HG03558 (cell line): Measurements from ENCODE around the gene SAPCD2.

ENCODE experiments used
- ATAC-seq: cut with Tn5 transposase; IDR thresholded peaks from one replicate; pipeline ENCODE4 v1.9.1; 2021; ENCODE audit warnings: moderate number of reproducible peaks; ENCODE audit not compliant: unreplicated experiment; ENCODE audit errors: extremely low read depth

The SAPCD2 gene

DNA sequence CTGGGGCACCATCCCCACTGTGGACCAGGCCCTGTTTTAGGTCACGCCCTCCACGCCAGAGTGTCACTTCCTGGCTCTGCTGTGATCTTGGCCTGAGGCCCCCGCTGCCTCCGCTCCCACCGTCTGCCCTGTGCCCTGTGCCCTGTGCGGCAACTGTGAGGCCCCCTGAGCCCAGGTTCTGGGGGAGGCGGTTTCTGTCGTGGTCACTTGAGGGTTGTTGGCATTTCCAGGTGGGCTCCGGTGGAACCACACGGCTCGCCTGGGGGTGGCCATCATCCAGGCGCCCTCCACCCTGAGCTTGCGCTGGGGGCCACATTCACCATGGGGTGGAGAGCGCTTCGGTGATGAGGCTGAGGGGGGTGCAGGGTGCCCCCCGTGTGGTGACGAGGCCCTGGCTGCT lies 37.6 kb upstream of the SAPCD2 start:
- no peak for ATAC-seq

- ATAC-seq = no peak
Measured at GRCh38 chr9:137107312-137107921, 37.1 kb upstream of the SAPCD2 start.

- ATAC-seq = no peak
Measured at GRCh38 chr9:137106662-137107250, 36.4 kb upstream of the SAPCD2 start.

DNA sequence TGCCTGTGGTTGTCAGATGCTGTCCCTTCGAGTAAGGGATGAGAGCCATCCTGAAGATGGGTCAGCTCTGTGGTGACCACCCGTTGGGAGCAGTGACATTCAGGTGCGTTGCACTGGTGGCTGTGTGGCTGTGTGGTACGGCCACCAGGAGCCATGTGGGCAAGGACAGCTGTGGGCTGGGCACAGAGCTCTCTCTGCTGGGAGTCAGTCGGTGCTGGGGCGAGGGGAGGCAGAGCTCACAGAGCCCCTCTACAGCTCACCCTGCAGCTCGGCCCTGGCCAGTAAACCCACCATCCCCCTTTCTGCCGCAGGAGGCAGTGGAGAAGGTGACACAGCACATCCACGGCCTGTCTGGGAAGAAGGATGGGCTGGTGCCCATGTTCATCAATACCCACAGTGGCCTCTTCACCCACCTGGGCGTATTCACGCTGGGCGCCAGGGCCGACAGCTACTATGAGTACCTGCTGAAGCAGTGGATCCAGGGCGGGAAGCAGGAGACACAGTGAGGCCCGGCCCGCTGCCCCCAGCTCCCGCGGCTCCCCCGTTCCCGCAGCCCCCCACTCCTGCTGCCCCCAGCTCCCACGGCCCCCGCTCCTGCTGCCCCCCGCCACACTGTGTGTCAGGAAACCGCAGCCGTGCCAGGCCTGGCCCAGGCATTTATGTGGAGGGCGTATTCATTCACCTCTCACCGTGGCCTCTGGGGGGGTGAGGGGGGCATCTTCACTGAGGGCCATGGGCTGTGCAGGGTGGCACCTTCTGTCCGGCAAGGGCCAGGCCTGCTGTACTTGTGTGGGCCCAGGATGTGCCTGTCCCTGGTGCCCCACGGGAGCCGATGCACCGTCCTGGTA lies 35.7 kb upstream of the SAPCD2 start:
- ATAC-seq = no peak

GRCh38 chr9:137103206-137103999 lies 33.0 kb upstream of the SAPCD2 start:
- no peak for ATAC-seq

DNA sequence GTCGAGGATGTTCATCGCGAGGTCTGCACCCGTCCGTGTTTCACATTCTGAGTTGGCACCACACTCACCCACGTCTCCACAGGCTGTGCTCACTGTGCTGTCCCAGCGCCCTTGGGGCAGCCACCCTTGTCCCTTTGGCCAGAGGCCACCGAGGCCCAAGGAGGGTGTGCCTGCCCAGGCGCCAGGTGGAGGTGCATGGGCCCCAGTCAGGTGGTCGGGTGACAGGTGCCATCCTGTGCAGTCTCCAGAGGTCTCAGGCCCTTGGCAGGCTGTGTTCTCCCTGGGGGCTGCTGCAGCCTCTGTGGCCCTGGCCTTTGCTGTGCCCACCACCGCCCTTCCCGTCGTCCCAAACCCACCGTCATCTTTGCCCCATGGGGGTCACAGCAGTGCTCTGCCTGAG lies 28.9 kb upstream of the SAPCD2 start:
- no peak for ATAC-seq

DNA sequence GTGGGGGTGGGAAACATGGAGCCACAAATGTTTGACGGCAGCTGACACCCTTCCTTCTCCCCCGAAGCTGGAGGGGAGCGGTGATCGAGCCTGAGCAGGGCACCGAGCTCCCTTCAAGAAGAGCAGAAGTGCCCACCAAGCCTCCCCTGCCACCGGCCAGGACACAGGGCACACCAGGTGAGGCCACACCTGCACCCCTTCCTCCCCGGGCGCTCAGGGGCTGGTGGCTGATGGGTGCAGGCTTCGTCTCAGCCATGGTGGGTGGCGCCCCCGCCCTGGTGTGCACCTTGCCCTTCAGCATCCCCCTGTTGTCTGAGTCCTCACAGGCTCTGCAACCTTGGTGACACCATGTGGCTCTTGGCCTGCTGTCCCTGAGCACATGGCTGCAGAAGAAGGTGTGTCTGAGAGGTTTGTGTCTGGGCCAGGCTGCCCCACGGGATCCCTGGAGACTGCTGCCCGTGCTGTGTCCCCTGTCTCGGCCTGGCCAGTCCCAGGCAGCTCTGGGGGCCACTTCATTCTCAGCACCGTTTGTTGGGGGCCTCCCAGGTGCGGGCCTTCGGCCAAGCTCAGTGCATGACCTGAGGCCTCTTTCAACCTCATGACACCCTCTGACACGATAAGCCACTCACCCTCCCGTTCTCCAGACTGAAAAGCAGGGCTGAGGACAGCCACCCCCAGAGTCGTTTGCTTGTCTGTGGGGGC lies 27.6 kb upstream of the SAPCD2 start:
- no peak for ATAC-seq

DNA sequence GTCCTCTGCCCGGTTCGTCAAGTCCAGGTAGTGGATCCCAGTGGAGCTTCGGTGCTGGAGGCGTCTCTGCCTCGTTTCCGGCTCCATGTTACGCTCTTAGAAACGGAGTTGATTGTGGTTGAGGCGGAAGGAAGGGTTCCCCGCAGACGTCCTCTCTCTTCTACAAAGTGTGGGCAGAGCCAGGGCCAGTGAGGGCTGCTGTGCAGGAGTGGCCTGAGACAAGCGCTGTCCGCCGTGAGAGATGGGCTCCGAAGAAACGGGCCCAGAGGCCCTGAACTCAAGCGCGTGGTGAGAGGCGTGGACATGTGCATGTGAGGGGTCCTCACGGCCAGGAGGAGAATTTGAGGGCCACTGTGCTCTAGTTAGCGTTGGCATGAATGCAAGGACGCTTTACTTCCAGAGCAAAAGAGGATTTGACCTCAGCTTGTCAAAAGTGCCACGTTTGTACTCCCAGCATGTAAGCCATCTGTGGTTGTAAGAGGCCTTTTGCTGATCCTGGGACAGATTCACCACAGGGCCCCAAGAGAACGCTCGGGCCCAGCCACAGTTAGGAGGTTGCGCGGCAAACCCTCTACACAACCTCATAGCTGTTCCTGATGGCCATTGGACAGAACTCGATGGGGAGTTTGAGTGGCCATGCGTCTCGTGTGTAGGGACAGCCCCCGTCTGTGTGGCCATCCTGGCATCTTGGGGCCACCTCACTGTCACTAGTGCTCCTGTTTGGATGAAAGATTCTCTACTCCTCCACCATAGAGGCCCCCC lies 26.6 kb upstream of the SAPCD2 start:
- ATAC-seq = no peak

DNA sequence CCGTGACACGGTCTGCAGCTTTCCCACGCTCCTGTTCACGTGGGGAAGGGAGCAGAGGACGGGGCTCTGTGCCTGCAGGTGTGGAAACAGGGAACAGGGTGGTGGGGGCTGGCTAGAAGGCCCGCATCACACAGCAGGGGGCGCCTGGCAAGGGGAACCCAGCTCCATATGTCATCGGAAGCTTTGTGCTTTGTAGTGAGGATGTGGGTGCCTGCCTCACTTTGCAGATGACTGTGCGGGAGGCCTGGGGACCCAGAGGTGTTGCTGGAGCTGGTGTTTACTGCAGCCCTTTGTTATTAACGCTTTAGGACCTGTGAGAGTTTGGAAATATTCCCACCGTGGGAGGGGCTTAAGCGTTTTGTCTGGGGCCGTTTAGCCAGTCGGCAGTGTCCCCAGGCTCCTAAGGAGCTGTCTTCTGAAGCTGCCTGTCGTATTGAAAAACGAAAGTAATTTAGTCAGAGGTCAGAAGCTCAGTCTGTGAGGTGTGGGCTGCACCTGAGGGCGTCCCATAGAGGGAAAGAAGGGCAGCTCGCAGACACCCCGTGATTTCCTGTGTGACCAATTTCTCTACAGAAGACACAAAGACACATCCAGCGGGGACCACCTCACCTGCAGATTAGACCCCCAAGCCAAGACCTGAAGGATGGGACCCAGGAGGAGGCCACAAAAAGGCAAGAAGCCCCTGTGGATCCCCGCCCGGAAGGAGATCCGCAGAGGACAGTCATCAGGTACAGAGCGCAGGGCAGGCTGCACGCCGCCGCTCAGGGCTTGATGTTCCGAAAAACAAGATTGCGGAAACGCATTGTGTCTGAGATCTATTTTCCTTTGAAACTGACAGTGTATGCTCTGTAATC lies 25.5 kb upstream of the SAPCD2 start:
- peak; percentile 42 for ATAC-seq

- no peak for ATAC-seq
Measured at GRCh38 chr9:137089232-137089947, 19.0 kb upstream of the SAPCD2 start.

GRCh38 chr9:137088121-137088520 lies 17.8 kb upstream of the SAPCD2 start:
- ATAC-seq = no peak

- ATAC-seq = no peak
Measured at GRCh38 chr9:137087409-137087925, 17.1 kb upstream of the SAPCD2 start.

- ATAC-seq = peak; percentile 69
Measured at GRCh38 chr9:137086531-137087408, 16.4 kb upstream of the SAPCD2 start, which contains the start of gene MAN1B1. Gene MAN1B1 (plus strand): TSS chr9:137086985. CDS start chr9:137087000, 15 bp downstream.

- ATAC-seq = peak; percentile 2
Measured at GRCh38 chr9:137085920-137086530, 15.7 kb upstream of the SAPCD2 start.

GRCh38 chr9:137084526-137084925 lies 14.2 kb upstream of the SAPCD2 start:
- no peak for ATAC-seq

DNA sequence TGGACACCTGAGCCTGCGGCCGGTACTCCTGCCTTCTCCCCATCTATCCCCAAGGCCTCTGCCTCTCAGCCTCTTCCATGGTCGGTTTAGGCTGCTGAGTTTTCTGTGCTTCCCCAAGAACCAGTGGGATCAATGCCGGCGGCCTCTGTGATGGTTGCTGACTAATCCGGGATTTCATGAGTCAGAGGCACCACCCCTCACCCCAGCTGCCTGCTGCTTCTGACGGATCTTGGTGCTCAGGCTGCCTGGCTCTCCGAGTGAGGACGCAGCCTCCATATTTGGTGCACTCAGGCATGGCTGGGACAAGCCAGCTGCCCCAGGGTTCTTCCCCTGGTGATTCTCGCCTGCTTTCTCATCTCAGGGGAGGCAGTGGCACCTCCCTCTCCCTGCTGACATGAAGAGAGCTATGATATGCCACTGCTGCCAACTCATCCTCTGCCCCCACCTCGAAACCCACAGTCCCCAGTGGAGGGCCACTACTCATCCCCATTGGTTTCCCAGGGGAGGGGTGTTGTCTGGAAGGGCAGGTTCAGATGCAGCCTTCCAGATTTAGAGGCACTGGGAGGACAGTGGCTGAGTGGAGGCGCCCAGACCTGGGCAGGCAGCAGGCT lies 13.1 kb upstream of the SAPCD2 start:
- no peak for ATAC-seq
